ENCODE results near the gene OGT. TPM values are rescaled to one million over a fixed set of nuclear protein-coding genes. Genes with fewer than 3 reads are reported as not detected.
A peak's percentile ranks its signal among the peaks of the same experiment; 100 is the strongest.

Gene OGT
- total RNA-seq, 1 experiment from 2014 or later = 143 TPM

DNA sequence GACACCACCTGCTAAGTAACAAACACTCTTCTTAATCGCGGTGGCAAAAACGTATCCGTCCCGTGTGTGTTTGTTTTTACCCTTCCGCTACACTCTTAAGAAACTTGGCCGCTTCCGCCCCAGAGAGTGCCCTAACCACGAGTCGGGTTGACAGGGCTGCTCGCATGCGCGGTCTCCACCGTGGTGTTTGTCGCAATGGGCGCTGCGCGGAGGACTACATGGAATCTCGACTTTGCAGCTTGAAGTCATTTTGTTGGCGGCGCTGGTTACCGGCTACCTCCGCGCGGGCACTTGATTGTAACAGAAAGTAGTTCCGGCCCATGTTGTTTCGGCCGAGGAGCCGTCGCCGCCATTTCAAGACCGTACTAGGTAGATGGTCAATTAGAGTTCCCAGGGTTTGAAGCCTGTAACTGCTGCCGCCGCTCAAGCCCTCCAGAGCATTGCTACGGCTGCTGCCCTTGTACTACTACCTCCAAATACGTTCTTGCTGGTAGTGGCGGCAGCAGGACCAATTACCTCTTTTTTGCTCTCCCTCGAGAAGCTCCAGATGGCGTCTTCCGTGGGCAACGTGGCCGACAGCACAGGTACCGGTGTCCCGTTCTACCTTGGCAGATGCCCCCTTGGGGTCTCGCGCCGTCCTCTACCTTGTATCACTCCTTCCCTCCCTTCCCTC, at the start of gene OGT (continued):
- TF ChIP-seq EZH2phosphoT487 (IDR thresholded peaks at IDR 0.05; ENCODE audit: borderline replicate concordance) (no peak), MAX (IDR thresholded peaks at IDR 0.05) (peak; percentile 93), EGR1 (IDR thresholded peaks at IDR 0.05; ENCODE audit: low read depth) (peak; percentile 44), CEBPB (IDR thresholded peaks at IDR 0.05; ENCODE audit: low read depth) (peak; percentile 81), ELF1 (IDR thresholded peaks at IDR 0.05; ENCODE audit: borderline replicate concordance, low read depth) (peak; percentile 16; the same call in 1 of the 2 replicates)

DNA sequence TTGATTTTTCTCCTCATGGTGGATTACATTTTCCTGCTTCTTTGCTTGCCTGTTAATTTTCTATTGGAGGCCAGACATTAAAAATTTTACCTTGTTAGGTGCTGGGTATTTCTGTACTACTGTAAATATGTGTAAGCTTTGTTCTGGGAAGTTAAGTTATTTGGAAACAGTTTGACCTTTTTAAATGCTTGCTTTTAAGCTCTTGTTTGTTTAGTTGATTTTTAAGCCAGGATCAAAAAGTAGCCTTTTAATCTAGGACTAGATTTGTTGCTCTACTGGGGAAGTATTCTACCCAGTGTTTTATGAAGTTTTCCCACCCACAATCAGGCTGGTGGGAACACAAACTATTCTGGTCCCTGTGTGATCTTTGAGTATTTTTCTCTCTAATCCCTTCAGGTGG, 45.1 kb upstream of the OGT start:
- H3K27ac ChIP-seq (ENCODE audit: low read depth, low read length) = no peak overlapping the region

More for the DNA sequence above, 45.1 kb upstream of the OGT start:
- ATAC-seq = no peak
- H3K4me3 ChIP-seq (replicated peaks in 1 of 2; ENCODE audit: low read depth in 1 of 2, low read length in 2 of 2) = no peak overlapping the region
- no peaks in the 10 kb centered on the region for H3K79me2 ChIP-seq (ENCODE audit: insufficient read depth, low read length)
- intact Hi-C loops (cut with micrococcal nuclease) = no loop called here
- BruUV-seq (replicated peaks) = no TSS peak
- H3K36me3 ChIP-seq (ENCODE audit: control insufficient read depth in 1 of 2, insufficient read depth in 2 of 2, low read length in 2 of 2) = no peaks in the 10 kb centered on the region
- TF ChIP-seq MAX (IDR thresholded peaks at IDR 0.05) (no peak), EGR1 (IDR thresholded peaks at IDR 0.05; ENCODE audit: low read depth) (no peak), ZNF274 (IDR thresholded peaks at IDR 0.05; ENCODE audit: low read depth, low read length) (no peak), CBX3 (IDR thresholded peaks at IDR 0.05; ENCODE audit: low read depth) (no peak), FOSL1 (IDR thresholded peaks at IDR 0.05; ENCODE audit: low read depth) (no peak), EZH2phosphoT487 (IDR thresholded peaks at IDR 0.05; ENCODE audit: borderline replicate concordance) (no peak), CEBPB (IDR thresholded peaks at IDR 0.05; ENCODE audit: low read depth) (no peak), ATF3 (IDR thresholded peaks at IDR 0.05) (no peak), SP1 (IDR thresholded peaks at IDR 0.05; ENCODE audit: low read depth) (no peak), TCF7L2 (IDR thresholded peaks at IDR 0.05; ENCODE audit: borderline replicate concordance, extremely low read depth, insufficient read depth, insufficient read length) (no peak), ZFX (IDR thresholded peaks at IDR 0.05) (no peak), POLR2A (IDR thresholded peaks at IDR 0.05; ENCODE audit: borderline replicate concordance, extremely low read depth, insufficient read depth, insufficient read length) (no peak), ELF1 (IDR thresholded peaks at IDR 0.05; ENCODE audit: borderline replicate concordance, low read depth) (no peak)
- TF ChIP-seq, protein P1, sequence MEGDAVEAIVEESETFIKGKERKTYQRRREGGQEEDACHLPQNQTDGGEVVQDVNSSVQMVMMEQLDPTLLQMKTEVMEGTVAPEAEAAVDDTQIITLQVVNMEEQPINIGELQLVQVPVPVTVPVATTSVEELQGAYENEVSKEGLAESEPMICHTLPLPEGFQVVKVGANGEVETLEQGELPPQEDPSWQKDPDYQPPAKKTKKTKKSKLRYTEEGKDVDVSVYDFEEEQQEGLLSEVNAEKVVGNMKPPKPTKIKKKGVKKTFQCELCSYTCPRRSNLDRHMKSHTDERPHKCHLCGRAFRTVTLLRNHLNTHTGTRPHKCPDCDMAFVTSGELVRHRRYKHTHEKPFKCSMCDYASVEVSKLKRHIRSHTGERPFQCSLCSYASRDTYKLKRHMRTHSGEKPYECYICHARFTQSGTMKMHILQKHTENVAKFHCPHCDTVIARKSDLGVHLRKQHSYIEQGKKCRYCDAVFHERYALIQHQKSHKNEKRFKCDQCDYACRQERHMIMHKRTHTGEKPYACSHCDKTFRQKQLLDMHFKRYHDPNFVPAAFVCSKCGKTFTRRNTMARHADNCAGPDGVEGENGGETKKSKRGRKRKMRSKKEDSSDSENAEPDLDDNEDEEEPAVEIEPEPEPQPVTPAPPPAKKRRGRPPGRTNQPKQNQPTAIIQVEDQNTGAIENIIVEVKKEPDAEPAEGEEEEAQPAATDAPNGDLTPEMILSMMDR (IDR thresholded peaks at IDR 0.05 in 2 of 3, conservative IDR thresholded peaks at IDR 0.05 in 1 of 3; ENCODE audit: borderline replicate concordance in 1 of 3, insufficient read depth in 1 of 3, low read depth in 2 of 3, low read length in 2 of 3) = no peak
- TF ChIP-seq, protein P2, sequence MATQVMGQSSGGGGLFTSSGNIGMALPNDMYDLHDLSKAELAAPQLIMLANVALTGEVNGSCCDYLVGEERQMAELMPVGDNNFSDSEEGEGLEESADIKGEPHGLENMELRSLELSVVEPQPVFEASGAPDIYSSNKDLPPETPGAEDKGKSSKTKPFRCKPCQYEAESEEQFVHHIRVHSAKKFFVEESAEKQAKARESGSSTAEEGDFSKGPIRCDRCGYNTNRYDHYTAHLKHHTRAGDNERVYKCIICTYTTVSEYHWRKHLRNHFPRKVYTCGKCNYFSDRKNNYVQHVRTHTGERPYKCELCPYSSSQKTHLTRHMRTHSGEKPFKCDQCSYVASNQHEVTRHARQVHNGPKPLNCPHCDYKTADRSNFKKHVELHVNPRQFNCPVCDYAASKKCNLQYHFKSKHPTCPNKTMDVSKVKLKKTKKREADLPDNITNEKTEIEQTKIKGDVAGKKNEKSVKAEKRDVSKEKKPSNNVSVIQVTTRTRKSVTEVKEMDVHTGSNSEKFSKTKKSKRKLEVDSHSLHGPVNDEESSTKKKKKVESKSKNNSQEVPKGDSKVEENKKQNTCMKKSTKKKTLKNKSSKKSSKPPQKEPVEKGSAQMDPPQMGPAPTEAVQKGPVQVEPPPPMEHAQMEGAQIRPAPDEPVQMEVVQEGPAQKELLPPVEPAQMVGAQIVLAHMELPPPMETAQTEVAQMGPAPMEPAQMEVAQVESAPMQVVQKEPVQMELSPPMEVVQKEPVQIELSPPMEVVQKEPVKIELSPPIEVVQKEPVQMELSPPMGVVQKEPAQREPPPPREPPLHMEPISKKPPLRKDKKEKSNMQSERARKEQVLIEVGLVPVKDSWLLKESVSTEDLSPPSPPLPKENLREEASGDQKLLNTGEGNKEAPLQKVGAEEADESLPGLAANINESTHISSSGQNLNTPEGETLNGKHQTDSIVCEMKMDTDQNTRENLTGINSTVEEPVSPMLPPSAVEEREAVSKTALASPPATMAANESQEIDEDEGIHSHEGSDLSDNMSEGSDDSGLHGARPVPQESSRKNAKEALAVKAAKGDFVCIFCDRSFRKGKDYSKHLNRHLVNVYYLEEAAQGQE (IDR thresholded peaks at IDR 0.05; ENCODE audit: low read depth) = no peak
- TF ChIP-seq, protein P3, sequence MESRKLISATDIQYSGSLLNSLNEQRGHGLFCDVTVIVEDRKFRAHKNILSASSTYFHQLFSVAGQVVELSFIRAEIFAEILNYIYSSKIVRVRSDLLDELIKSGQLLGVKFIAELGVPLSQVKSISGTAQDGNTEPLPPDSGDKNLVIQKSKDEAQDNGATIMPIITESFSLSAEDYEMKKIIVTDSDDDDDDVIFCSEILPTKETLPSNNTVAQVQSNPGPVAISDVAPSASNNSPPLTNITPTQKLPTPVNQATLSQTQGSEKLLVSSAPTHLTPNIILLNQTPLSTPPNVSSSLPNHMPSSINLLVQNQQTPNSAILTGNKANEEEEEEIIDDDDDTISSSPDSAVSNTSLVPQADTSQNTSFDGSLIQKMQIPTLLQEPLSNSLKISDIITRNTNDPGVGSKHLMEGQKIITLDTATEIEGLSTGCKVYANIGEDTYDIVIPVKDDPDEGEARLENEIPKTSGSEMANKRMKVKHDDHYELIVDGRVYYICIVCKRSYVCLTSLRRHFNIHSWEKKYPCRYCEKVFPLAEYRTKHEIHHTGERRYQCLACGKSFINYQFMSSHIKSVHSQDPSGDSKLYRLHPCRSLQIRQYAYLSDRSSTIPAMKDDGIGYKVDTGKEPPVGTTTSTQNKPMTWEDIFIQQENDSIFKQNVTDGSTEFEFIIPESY (IDR thresholded peaks at IDR 0.05; ENCODE audit: extremely low read depth, insufficient replicate concordance, low read length) = no peak
- no peaks in the 10 kb centered on the region for H4K20me1 ChIP-seq (ENCODE audit: insufficient read depth)
- H3K27me3 ChIP-seq (ENCODE audit: insufficient read depth, low read length) = no peaks in the 10 kb centered on the region
- POLR2A ChIA-PET = no interaction called here
- no peaks in the 10 kb centered on the region for H3K9me3 ChIP-seq (ENCODE audit: control insufficient read depth in 1 of 2, insufficient read depth in 1 of 2, low read depth in 1 of 2, low read length in 2 of 2)
- H2AFZ ChIP-seq (ENCODE audit: low read depth, low read length, poor library complexity, severe bottlenecking) = no peak overlapping the region
- CTCF ChIA-PET = no interaction called here
- H3K9me2 ChIP-seq (ENCODE audit: insufficient read depth) = no peaks in the 10 kb centered on the region
- H3K4me1 ChIP-seq (ENCODE audit: control insufficient read depth in 1 of 2, insufficient read depth in 2 of 2, low read length in 2 of 2) = no peaks in the 10 kb centered on the region
- no peak overlapping the region for H3K4me2 ChIP-seq (ENCODE audit: low read length)
- no peak for DNase-seq (ENCODE audit: low read depth, low spot score)
- RAD21 ChIA-PET (ENCODE audit: low non-redundant PET in 1 of 2, low total read pairs in 2 of 2, uncharacterized antibody in 2 of 2, unreplicated experiment in 2 of 2) = no interaction called here
- H3K9ac ChIP-seq (ENCODE audit: low read length) = no peak overlapping the region

Data from HCT116 (cell line).